LHCN-M2 (cell line): ENCODE data around the gene THUMPD1. TPM values are rescaled to one million over a fixed set of nuclear protein-coding genes. Genes with fewer than 3 reads are reported as not detected.
"Not testable (repeated sequence)": the region's sequence is repeated elsewhere in the genome, so short reads cannot be mapped to it uniquely, and the experiment has no call there.

Experiments
- DNase-seq: peaks from one replicate; pipeline ENCODE4 v3.0.0-alpha.2; 2012; ENCODE audit warnings: low read depth
- total RNA-seq: library from RNA; depleted of rRNA; stranded (reverse); fragments of >200 nt; gene quantifications from 2 replicates; pipeline ENCODE4 v1.2.3, GENCODE V29; 2014; rRNA removed

THUMPD1 gene
- total RNA-seq, 1 experiment from 2014 or later = 59.9 TPM

DNA sequence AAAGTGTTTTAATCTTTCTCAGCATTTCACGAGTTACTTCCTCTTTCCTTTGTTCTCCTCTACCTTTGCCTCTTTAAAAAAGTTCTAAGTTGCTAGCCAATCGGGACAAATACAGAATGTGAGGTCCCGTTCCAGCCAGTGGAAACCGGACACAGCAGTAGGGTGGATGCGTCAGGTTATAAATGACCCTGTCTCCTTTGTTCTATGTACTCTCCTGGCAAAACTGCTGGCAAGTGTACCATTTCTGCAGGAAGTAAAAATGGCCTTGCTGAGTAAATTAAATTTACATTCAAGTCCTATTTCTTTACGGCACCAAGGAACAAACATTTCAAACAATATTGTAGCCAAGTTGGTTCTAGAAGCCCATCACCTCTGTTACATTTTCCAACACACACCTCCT lies 47.5 kb downstream of the THUMPD1 start:
- not testable (repeated sequence) for DNase-seq

DNA sequence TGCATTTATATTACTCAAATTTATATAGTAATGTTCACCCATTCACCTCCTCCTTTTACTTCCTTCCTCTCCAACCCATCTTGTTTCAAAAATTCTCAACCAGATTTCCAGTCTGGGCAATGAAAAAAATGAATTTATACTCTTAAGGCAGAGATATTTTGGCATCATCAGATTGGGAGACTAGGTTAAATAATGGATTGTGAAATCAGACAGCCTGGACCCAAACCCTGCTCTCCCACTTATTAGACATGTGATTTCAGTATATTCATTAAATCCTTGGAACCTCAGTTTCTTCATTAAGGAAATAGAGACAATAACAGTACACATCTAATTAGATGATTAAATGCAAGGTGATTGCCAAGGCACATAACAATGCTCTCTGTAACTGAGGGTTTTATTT lies 52.0 kb downstream of the THUMPD1 start:
- no peak for DNase-seq

DNA sequence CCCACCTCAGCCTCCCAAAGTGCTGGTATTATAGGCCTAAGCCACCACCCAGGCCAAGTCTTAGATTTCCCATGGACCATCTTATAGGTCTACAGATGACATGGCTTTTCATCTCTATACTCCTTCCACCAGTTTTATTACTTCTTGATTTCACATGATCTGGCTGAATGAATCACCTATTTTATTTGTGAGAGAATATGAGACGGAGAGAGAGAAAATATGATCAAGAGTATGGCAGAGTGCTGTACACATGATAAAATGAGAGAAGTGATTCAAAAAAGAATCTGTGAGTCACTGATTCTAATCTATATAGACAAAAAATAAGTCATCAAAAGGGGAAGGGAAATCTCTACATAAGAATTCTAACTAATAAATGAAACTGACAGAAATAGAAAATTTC lies 57.8 kb downstream of the THUMPD1 start:
- no peak for DNase-seq

Other genes starting within 250 kb of the THUMPD1 start
- gene ACSM2B, start 165.5 kb downstream of the THUMPD1 start, total RNA-seq = not detected in 2 replicates
- not detected in 2 replicates for gene ACSM1, start 44.1 kb downstream of the THUMPD1 start, total RNA-seq
- 0.77 TPM in 1 of 2 replicates, not detected in the other for gene ACSM3, start 22.2 kb upstream of the THUMPD1 start, total RNA-seq
- gene ERI2, start 64.7 kb upstream of the THUMPD1 start, total RNA-seq = 41.1 and 43.5 TPM in 2 replicates
- gene REXO5, start 64.7 kb upstream of the THUMPD1 start, total RNA-seq = 29.4 and 33.5 TPM in 2 replicates
- gene DCUN1D3, start 158.5 kb upstream of the THUMPD1 start, total RNA-seq = 28.2 and 30.0 TPM in 2 replicates
- 80.2 and 87.4 TPM in 2 replicates for gene LYRM1, start 159.0 kb upstream of the THUMPD1 start, total RNA-seq